Spleen (tissue), 7 donors: ENCODE data around the gene ST8SIA6.
"Not testable (repeated sequence)": the region's sequence is repeated elsewhere in the genome, so short reads cannot be mapped to it uniquely, and the experiment has no call there.

Experiments
- CTCF ChIP-seq, 11 experiments: fragments of 200-600 bp in 7 of 11; fragments of 450-650 bp in 4 of 11; sonication (generic) in 4 of 11; IDR thresholded peaks in 8 of 11; conservative IDR thresholded peaks in 3 of 11; 1 replicate in 7 of 11; 2 replicates in 4 of 11; pipeline versions ENCODE4 v1.4.0 to v1.8.0; 2016 to 2021; ENCODE audit warnings: antibody characterized with exemption in 11 of 11, inconsistent platforms in 4 of 11, mild to moderate bottlenecking in 1 of 11
- POLR2AphosphoS5 ChIP-seq, 3 donors: sonication (generic); formaldehyde crosslinking; IDR thresholded peaks; one replicate each; pipeline ENCODE4 v1.5.1; 2017; ENCODE audit warnings: antibody characterized with exemption in 3 of 3
- donor health status: DM: no; HTN: no; CAD: no; lungs with moderate emphysema.
- donor health status: DM: no; HTN: no; CAD: no.
- donor health status: DM: no; HTN: no; CAD: no.

GRCh38 chr10:17499014-17499413, 44.6 kb upstream of the ST8SIA6 start:
- TF ChIP-seq CTCF (IDR thresholded peaks at IDR 0.05 in 8 of 11, conservative IDR thresholded peaks at IDR 0.05 in 3 of 11); POLR2AphosphoS5 (IDR thresholded peaks at IDR 0.05): not testable (repeated sequence)
